Stimulated activated CD4-positive, alpha-beta T cell treated with anti-CD3 and anti-CD28 coated beads, Interleukin-15, amount 100 ng/mL, for 24 hours (primary cell): Measurements from ENCODE around the gene B4GALT3.

Experiments
- DNase-seq: peaks from one replicate; pipeline ENCODE4 v3.0.0-alpha.2; 2020

B4GALT3 gene

GRCh38 chr1:161185282-161185682 is 8.0 kb upstream of the B4GALT3 start:
- peak; percentile 72 for DNase-seq

GRCh38 chr1:161182214-161182613 is 4.9 kb upstream of the B4GALT3 start:
- DNase-seq: peak; percentile 76

- DNase-seq: no peak
Observed at GRCh38 chr1:161180639-161181038, 3.3 kb upstream of the B4GALT3 start.

- no peak for DNase-seq
Observed at GRCh38 chr1:161179698-161180097, 2.4 kb upstream of the B4GALT3 start.

- DNase-seq: no peak
Observed at GRCh38 chr1:161177936-161178244, 583 bp upstream of the B4GALT3 start.

- no peak for DNase-seq
Observed at GRCh38 chr1:161176468-161177111, 717 bp downstream of the B4GALT3 start.

GRCh38 chr1:161175771-161176453 is 1.4 kb downstream of the B4GALT3 start:
- no peak for DNase-seq

- no peak for DNase-seq
Observed at GRCh38 chr1:161174911-161175310, 2.4 kb downstream of the B4GALT3 start.

- DNase-seq: no peak
Observed at GRCh38 chr1:161173711-161174110, 3.6 kb downstream of the B4GALT3 start.

- no peak for DNase-seq
Observed at GRCh38 chr1:161172776-161173376, 4.4 kb downstream of the B4GALT3 start.

GRCh38 chr1:161172349-161172748 is 5.0 kb downstream of the B4GALT3 start:
- no peak for DNase-seq

GRCh38 chr1:161171696-161172095 is 5.6 kb downstream of the B4GALT3 start:
- no peak for DNase-seq

GRCh38 chr1:161171191-161171590 is 6.1 kb downstream of the B4GALT3 start:
- no peak for DNase-seq

- DNase-seq: no peak
Observed at GRCh38 chr1:161168906-161169305, 8.4 kb downstream of the B4GALT3 start.

- peak; percentile 31 for DNase-seq
Observed at GRCh38 chr1:161166669-161167548, 10.4 kb downstream of the B4GALT3 start.

GRCh38 chr1:161165742-161166668 is 11.3 kb downstream of the B4GALT3 start, which contains the start of gene PPOX:
Gene PPOX, plus strand, starts transcription at chr1:161166426. Its CDS starts 422 bp downstream, at chr1:161166848.
- DNase-seq: peak; percentile 95

GRCh38 chr1:161164901-161165610 is 12.3 kb downstream of the B4GALT3 start:
- no peak for DNase-seq

GRCh38 chr1:161163793-161164192 is 13.5 kb downstream of the B4GALT3 start:
- no peak for DNase-seq

- no peak for DNase-seq
Observed at GRCh38 chr1:161162806-161163205, 14.5 kb downstream of the B4GALT3 start.

GRCh38 chr1:161162052-161162451 is 15.3 kb downstream of the B4GALT3 start:
- no peak for DNase-seq

GRCh38 chr1:161161652-161162051 is 15.7 kb downstream of the B4GALT3 start:
- no peak for DNase-seq
